Endothelial cell (in vitro differentiated cells): ENCODE data around the gene ZEB1. TPM values are rescaled to one million over a fixed set of nuclear protein-coding genes. Genes with fewer than 3 reads are reported as not detected.

Experiments used
- DNase-seq: peaks from one replicate; pipeline ENCODE4 v3.0.0; 2021; ENCODE audit warnings: low spot score
- H3K27ac Mint-ChIP-seq: one replicate; pipeline ENCODE4 v1.8.0; 2021; ENCODE audit warnings: mixed read lengths, inconsistent platforms; ENCODE audit not compliant: unreplicated experiment
- H3K27me3 Mint-ChIP-seq: one replicate; pipeline ENCODE4 v1.8.0; 2021; ENCODE audit warnings: mild to moderate bottlenecking, moderate library complexity, mixed read lengths, inconsistent platforms; ENCODE audit not compliant: unreplicated experiment
- H3K36me3 Mint-ChIP-seq: one replicate; pipeline ENCODE4 v1.8.0; 2021; ENCODE audit warnings: mild to moderate bottlenecking, low read depth, mixed read lengths, inconsistent platforms; ENCODE audit not compliant: unreplicated experiment
- H3K4me1 Mint-ChIP-seq: one replicate; pipeline ENCODE4 v1.8.0; 2021; ENCODE audit warnings: mild to moderate bottlenecking, mixed read lengths, inconsistent platforms; ENCODE audit not compliant: unreplicated experiment
- H3K4me3 Mint-ChIP-seq: one replicate; pipeline ENCODE4 v1.8.0; 2021; ENCODE audit warnings: mild to moderate bottlenecking, mixed read lengths, inconsistent platforms; ENCODE audit not compliant: unreplicated experiment
- H3K9me3 Mint-ChIP-seq: one replicate; pipeline ENCODE4 v1.8.0; 2021; ENCODE audit warnings: mixed read lengths, inconsistent platforms; ENCODE audit not compliant: unreplicated experiment
- total RNA-seq: library from RNA; stranded (reverse); fragmentation: NEBNext Ultra II Directional; extraction: Animal tissue kit (Norgen Biotek cat#: 25700); gene quantifications from one replicate; pipeline ENCODE4 v1.2.1, GENCODE V29; 2021; ENCODE audit not compliant: unreplicated experiment
- TF ChIP-seq, protein P1 (sequence below): fragments of 200-600 bp; sonication (generic); IDR thresholded peaks from one replicate; pipeline ENCODE4 v1.5.0; 2021; ENCODE audit warnings: antibody characterized with exemption; ENCODE audit not compliant: unreplicated experiment

Gene ZEB1
- total RNA-seq, 1 donor from 2014 or later, result 76.6 TPM

DNA sequence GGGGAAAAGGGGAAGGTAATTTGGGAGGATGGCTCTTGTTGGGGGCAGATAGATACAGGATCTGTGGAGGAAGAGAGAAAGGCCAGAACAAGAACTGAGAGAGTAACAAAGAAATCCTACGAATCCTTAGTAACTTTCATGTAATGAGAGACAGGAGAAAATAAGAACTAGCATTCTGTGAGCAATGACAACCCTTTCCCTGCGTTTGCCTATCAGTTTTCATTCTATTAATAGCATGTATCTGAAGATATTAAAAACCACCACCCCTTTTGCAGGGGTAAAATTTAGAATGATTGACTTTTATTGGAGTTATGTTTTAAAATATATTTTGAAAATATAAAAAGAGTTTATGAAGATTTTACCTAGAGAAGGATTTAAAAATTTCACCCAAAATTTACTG lies 132.8 kb downstream of the ZEB1 start:
- no peaks in the 10 kb centered on the region for H3K9me3 Mint-ChIP-seq
- TF ChIP-seq, protein P1, sequence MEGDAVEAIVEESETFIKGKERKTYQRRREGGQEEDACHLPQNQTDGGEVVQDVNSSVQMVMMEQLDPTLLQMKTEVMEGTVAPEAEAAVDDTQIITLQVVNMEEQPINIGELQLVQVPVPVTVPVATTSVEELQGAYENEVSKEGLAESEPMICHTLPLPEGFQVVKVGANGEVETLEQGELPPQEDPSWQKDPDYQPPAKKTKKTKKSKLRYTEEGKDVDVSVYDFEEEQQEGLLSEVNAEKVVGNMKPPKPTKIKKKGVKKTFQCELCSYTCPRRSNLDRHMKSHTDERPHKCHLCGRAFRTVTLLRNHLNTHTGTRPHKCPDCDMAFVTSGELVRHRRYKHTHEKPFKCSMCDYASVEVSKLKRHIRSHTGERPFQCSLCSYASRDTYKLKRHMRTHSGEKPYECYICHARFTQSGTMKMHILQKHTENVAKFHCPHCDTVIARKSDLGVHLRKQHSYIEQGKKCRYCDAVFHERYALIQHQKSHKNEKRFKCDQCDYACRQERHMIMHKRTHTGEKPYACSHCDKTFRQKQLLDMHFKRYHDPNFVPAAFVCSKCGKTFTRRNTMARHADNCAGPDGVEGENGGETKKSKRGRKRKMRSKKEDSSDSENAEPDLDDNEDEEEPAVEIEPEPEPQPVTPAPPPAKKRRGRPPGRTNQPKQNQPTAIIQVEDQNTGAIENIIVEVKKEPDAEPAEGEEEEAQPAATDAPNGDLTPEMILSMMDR, result no peak
- no peak overlapping the region for H3K27ac Mint-ChIP-seq
- H3K27me3 Mint-ChIP-seq, result peaks cover 2% of the 10 kb centered on the region
- peaks cover 10% of the 10 kb centered on the region for H3K4me1 Mint-ChIP-seq
- H3K4me3 Mint-ChIP-seq, result no peak overlapping the region
- DNase-seq, result no peak
- H3K36me3 Mint-ChIP-seq, result peaks cover 8% of the 10 kb centered on the region

GRCh38 chr10:31456468-31456867 lies 137.5 kb downstream of the ZEB1 start:
- Mint-ChIP-seq H3K27ac (no peak overlapping the region), H3K9me3 (no peaks in the 10 kb centered on the region), H3K4me3 (no peak overlapping the region), H3K27me3 (no peaks in the 10 kb centered on the region), H3K4me1 (peaks cover 10% of the 10 kb centered on the region), H3K36me3 (peaks cover 3% of the 10 kb centered on the region)
- DNase-seq, result no peak
- TF ChIP-seq, protein P1, result no peak

GRCh38 chr10:31457858-31458257 lies 138.8 kb downstream of the ZEB1 start:
- H3K4me1 Mint-ChIP-seq, result peaks cover 7% of the 10 kb centered on the region

GRCh38 chr10:31458974-31459373 lies 140.0 kb downstream of the ZEB1 start:
- H3K27ac Mint-ChIP-seq, result no peak overlapping the region
- no peaks in the 10 kb centered on the region for H3K9me3 Mint-ChIP-seq
- no peaks in the 10 kb centered on the region for H3K27me3 Mint-ChIP-seq
- H3K4me3 Mint-ChIP-seq, result no peak overlapping the region
- H3K36me3 Mint-ChIP-seq, result peaks cover 27% of the 10 kb centered on the region
- no peak for DNase-seq
- peaks cover under 1% of the 10 kb centered on the region for H3K4me1 Mint-ChIP-seq
- TF ChIP-seq, protein P1, result no peak

More at GRCh38 chr10:31457858-31458257, 138.8 kb downstream of the ZEB1 start:
- H3K27ac Mint-ChIP-seq, result no peak overlapping the region
- H3K9me3 Mint-ChIP-seq, result no peaks in the 10 kb centered on the region
- peaks cover 16% of the 10 kb centered on the region for H3K36me3 Mint-ChIP-seq
- H3K4me3 Mint-ChIP-seq, result no peak overlapping the region
- TF ChIP-seq, protein P1, result no peak
- H3K27me3 Mint-ChIP-seq, result no peaks in the 10 kb centered on the region
- no peak for DNase-seq

- no peaks in the 10 kb centered on the region for H3K4me1 Mint-ChIP-seq
- H3K27ac Mint-ChIP-seq, result no peak overlapping the region
- H3K4me3 Mint-ChIP-seq, result no peak overlapping the region
- no peaks in the 10 kb centered on the region for H3K27me3 Mint-ChIP-seq
- H3K9me3 Mint-ChIP-seq, result no peaks in the 10 kb centered on the region
- H3K36me3 Mint-ChIP-seq, result peaks cover 31% of the 10 kb centered on the region
- TF ChIP-seq, protein P1, result no peak
- DNase-seq, result no peak
Observed at GRCh38 chr10:31460242-31460641, 141.2 kb downstream of the ZEB1 start.
